DMS79 treated with DMSO at 0.1 percent for 48 hours (cell line): ENCODE data around the gene AMIGO2.

Experiments
- DNase-seq: peaks from one replicate; lab custom pipeline; 2025; lab: John Stamatoyannopoulos, UW

Gene AMIGO2

GRCh38 chr12:47033789-47034555, 45.8 kb downstream of the AMIGO2 start:
- DNase-seq, result no peak

GRCh38 chr12:47033081-47033480, 46.7 kb downstream of the AMIGO2 start:
- no peak for DNase-seq

- DNase-seq, result no peak
Observed at GRCh38 chr12:47032644-47033043, 47.1 kb downstream of the AMIGO2 start.

GRCh38 chr12:47029903-47030302, 49.9 kb downstream of the AMIGO2 start:
- DNase-seq, result no peak

- no peak for DNase-seq
Observed at GRCh38 chr12:47028981-47029708, 50.6 kb downstream of the AMIGO2 start.

GRCh38 chr12:47028186-47028585, 51.6 kb downstream of the AMIGO2 start:
- DNase-seq, result no peak
